HG02642 (cell line): Measurements from ENCODE around the gene GAS5.
"Not testable (repeated sequence)": the region's sequence is repeated elsewhere in the genome, so short reads cannot be mapped to it uniquely, and the experiment has no call there.

Experiments used
- ATAC-seq: cut with Tn5 transposase; IDR thresholded peaks from one replicate; pipeline ENCODE4 v1.9.1; 2021; ENCODE audit warnings: mild to moderate bottlenecking; ENCODE audit not compliant: unreplicated experiment, poor library complexity

Gene GAS5

DNA sequence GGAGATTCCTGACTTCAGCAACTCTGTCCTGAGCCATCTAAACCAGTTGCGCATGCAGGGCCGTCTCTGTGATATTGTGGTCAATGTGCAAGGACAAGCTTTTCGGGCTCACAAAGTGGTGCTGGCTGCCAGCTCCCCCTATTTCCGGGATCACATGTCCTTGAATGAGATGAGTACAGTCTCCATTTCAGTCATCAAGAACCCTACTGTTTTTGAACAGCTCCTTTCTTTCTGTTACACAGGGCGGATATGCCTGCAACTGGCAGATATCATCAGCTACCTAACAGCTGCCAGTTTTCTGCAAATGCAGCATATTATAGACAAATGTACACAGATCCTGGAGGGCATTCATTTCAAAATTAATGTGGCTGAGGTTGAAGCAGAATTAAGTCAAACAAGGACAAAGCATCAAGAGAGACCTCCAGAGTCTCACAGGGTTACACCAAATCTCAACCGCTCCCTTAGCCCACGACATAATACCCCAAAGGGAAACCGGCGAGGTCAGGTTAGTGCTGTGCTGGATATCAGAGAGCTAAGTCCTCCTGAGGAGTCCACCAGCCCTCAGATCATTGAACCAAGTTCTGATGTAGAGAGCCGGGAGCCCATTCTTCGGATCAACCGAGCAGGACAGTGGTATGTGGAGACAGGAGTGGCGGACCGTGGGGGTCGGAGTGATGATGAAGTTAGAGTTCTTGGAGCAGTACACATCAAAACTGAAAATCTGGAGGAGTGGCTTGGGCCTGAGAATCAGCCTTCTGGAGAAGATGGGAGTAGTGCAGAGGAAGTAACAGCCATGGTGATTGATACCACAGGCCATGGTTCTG, 2.7 kb upstream of the GAS5 start:
- ATAC-seq, result no peak

DNA sequence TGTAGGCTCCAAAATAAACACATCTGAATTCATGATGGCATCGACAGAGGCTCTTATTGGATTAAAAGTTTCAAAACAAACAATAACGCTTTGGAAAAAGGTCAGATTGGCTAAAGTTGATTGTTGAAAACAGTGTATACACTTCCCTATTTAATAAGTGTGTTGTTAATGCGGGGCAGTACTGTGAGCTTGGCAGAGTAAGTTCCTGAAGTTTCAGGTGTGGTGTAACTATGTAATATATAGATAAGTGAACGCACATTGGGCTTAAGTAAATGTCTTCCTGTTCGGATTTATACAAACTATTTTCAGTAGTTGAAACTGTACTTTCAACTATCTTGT, 1.2 kb upstream of the GAS5 start:
- no peak for ATAC-seq

DNA sequence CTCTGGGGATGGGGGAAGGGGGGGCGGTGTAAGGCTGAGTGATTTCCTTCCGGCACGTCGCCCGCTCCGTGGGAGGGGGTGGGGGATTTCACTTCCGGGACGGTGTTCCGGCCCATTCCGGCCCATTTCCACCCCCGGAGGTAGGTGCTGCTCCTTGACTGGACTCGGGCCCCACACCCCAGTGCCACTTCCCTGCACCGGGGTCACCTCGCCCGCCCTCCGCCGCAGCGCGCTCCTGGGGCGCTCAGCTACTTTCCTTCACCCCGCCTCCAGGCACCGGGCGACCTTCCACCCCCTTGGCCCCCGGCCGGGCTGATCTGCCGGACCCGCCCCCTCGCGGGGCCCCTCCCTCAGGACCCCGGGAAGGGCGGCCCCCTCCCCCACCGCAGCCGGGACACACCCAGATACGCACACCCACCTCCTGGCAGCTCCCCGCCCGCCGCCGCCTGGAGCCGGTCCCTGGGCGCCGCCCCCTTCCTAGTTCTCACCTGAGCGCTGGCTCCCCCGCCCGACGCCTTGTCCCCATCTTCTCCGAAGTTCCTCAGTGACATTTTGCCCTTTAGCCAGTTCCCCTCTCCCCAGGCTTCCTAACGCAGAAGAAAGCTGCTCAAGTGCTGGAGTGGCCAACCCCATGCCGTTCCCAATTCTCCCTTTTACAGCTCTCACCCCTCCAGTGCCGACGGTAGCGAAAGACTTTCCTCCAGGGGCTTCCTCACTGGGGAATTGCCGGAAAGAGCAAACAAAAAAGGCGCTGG, 654 bp upstream of the GAS5 start, which contains the start of gene ZBTB37:
ZBTB37 (plus strand) TSS at position 115 of the 755 bp plus-strand sequence. CDS start 1,846 bp downstream, outside the sequence.
- ATAC-seq, result peak; percentile 68

DNA sequence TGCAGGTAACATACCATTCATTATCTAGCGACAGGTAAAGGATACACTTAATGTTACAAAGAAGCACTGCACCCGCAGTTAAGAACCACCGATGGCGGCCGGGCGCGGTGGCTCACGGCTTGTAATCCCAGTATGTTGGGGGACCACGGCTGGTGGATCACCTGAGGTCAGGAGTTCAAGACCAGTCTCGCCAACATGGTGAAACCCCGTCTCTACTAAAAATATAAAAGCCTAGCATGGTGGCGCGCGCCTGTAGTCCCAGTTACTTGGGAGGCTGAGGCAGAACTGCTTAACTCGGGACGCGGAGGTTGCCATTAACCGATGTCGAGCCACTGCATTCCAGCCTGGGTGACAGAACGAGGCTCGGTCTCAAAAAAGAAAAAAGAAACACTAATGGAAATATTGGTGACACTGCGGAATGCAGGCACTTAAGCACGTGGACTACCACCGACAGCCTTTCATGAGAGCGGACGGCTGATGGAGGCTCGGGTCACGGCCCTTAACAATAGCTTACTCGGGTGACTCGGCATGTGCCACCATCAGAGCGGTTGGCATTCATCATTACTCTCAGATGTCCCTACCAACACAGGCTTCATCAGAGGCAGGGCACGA, 542 bp downstream of the GAS5 start:
- ATAC-seq, result no peak

GRCh38 chr1:173866413-173867115, 1.2 kb downstream of the GAS5 start:
- ATAC-seq, result no peak

DNA sequence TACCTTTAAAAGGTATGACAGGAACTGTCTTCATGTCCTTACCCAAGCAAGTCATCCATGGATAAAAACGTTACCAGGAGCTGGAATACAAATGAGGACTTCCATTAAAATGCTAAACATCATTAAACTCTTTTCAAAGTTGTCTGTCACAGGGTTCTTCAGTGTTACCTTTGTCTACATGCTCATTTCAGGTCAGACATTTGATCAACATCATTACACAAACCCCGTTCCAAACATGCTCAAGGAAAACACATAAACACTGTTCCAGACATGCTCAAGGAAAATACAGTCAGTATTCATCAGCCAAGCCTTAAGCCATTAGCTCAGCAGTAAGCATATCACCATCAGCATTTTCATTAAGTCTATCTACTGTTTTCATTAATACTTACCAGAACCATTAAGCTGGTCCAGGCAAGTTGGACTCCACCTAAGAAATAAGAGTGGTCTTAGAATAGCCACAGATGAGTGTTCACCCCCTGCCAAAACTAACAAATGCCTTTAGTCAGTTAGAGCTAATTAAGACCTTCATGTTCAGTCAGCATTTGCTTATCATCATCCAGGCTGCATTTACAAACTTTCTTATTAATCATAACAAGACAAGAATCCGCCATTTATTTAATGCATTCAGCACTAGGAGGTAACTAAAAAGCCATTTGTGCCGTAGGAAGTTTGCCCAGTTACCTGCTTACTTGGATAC, 2.2 kb downstream of the GAS5 start:
- no peak for ATAC-seq

- no peak for ATAC-seq
These were observed 3.5 kb downstream of the GAS5 start for GRCh38 chr1:173864179-173864867.

DNA sequence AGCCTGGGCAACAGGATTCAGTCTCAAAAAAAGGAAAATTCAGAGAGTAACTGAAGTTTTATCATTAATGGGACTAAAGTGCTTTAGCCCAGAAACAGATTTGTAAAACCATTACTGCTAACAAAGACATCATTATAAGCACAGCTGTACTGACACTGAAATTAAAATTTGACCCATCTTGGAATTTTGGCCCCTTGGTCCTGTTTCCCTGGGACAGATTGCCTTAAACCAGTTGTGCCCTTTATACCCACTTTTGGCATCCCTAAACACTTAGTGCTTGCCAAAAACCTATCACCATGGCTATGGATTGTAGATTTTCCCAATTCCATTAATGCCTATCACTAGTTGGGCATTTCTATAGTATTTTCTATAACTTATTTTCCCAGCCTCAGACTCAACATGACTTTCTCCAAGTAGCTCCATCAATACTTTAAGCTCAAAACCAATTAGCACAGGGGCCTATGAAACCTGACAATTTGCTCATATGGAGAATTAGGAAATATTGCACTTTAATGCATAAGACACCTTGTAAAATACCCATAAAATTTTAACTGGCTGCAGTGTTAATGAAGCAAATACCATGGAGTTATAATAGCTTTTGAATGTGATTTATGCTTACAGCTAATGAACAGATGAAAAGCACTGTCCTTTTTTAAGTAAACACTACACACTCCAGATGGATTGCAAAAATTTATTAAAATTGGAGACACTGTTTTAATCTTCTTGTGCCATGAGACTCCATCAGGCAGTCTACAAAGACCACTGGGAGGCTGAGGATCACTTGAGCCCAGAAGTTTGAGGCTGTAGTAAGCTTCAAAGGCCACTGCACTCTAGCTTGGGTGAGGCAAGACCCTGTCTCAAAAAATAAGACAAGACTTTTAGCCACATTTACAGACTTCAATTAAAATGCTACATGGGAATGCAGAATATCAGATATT, 4.3 kb downstream of the GAS5 start:
- ATAC-seq, result no peak

DNA sequence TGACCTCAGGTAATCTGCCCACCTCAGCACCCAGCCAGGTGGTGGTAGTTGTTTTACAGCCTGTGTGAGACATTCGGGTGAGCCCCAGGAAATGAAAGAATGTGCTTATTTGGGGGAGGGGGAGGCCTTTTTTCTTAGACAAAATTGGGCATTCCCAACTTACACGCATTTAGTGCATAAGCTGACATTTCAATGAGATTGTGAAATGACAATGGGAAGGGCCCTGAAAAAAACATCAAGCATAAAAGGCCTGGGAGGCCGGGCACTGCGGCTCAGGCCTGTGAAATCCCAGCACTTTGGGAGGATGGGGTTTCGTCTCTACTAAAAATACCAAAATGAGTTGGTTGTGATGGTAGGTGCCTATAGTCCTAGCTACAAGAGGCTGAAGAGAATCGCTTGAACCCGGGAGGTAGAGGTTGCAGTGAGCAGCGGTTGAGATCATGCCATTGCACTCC, 5.0 kb downstream of the GAS5 start:
- ATAC-seq, result no peak

- not testable (repeated sequence) for ATAC-seq
These were observed 5.5 kb downstream of the GAS5 start for GRCh38 chr1:173862146-173862768.

DNA sequence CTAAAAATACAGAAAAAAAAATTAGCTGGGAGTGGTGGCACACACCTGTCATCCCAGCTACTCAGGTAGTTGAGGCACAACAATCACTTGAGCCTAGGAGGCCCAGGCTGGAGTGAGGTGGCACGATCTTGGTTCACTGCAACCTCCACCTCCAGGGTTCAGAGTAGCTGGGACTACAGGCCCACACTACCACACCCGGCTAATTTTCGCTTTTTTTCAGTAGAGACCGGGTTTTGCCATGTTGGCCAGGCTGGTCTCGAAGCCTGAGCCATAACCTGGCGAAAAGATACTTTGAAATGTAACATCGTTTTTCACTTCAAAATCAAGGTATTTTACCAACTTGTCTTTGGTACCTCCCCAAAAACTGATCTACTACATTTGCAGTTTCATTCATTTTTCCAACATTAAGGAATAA, 6.1 kb downstream of the GAS5 start:
- ATAC-seq, result no peak

GRCh38 chr1:173860065-173860464, 7.7 kb downstream of the GAS5 start:
- ATAC-seq, result no peak

GRCh38 chr1:173859547-173859946, 8.2 kb downstream of the GAS5 start:
- not testable (repeated sequence) for ATAC-seq

GRCh38 chr1:173857363-173857917, 10.3 kb downstream of the GAS5 start:
- no peak for ATAC-seq

DNA sequence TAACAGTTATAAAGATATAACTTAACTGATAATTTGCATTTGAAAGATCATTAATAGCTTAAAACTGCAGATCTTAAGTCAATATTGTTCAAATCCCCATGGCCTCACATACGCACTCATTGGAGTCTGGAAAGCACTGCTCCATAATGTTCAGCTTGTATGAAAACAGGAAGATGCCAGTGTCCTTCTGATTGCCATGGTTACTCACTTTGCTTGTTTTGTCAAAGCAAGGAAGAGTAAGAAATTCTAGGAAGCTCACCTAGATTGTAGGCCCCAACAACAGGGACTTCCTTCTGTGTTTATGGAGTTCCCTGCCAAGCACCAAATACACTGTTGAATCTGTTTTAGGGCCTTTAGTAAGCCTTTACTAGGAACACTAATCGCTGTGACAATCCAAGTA, 10.9 kb downstream of the GAS5 start:
- ATAC-seq, result no peak

GRCh38 chr1:173856014-173856413, 11.8 kb downstream of the GAS5 start:
- no peak for ATAC-seq

- ATAC-seq, result no peak
These were observed 14.7 kb downstream of the GAS5 start for GRCh38 chr1:173853074-173853473.

DNA sequence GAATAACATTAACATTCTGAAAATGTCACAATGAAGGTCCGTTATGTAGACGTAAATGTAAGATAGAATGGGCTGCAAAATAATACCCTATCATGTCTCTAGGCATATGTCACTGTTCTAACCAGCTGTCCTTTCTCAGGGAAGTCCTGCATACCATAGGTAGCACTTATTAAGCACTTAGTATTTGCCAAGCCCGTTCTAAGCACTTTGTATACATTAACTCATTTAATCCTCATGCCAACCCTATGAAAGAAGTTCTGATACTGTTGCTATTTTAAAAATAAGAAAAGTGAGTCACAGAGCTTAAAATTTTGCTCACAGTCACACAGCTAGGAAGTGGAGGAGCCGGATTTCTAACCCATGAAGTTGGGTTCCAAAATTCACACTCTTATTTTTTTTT, 15.7 kb downstream of the GAS5 start:
- ATAC-seq, result no peak
